HepG2 (cell line): Measurements from ENCODE around the gene JADE2. TPM values are rescaled to one million over a fixed set of nuclear protein-coding genes. Genes with fewer than 3 reads are reported as not detected.

Experiments
- HOXA7 ChIP-seq: sonication (generic); formaldehyde crosslinking; IDR thresholded peaks from 2 replicates; pipeline ENCODE4 v1.8.1; 2022; ENCODE audit warnings: mild to moderate bottlenecking, missing genetic modification reagents, moderate library complexity
- ISL2 ChIP-seq: sonication (generic); formaldehyde crosslinking; IDR thresholded peaks from 2 replicates; pipeline ENCODE4 v1.5.0; 2020; ENCODE audit warnings: missing genetic modification reagents
- ISX ChIP-seq: sonication (generic); formaldehyde crosslinking; conservative IDR thresholded peaks from 2 replicates; pipeline ENCODE4 v1.5.0; 2020; ENCODE audit warnings: missing genetic modification reagents
- MAZ ChIP-seq, 2 experiments: sonication (generic) in 1 of 2; formaldehyde crosslinking in 1 of 2; IDR thresholded peaks; 2 replicates each; pipeline versions ENCODE4 v1.5.0 to v1.6.1; 2012 to 2020; ENCODE audit warnings: low read depth in 2 of 2, mild to moderate bottlenecking in 2 of 2, borderline replicate concordance in 1 of 2, improper control_type of control experiment in 1 of 2, low read length in 1 of 2, missing genetic modification reagents in 1 of 2, moderate library complexity in 1 of 2
- MEIS1 ChIP-seq: sonication (generic); formaldehyde crosslinking; IDR thresholded peaks from 2 replicates; pipeline ENCODE4 v1.9.0; 2021; ENCODE audit warnings: mild to moderate bottlenecking, missing genetic modification reagents, moderate library complexity, borderline replicate concordance
- MXD3 ChIP-seq: IDR thresholded peaks from 2 replicates; pipeline ENCODE4 v1.6.1; 2016; ENCODE audit warnings: mild to moderate bottlenecking, missing biosample characterization, missing genetic modification reagents
- NFIB ChIP-seq: sonication (generic); formaldehyde crosslinking; IDR thresholded peaks from 2 replicates; pipeline ENCODE4 v1.9.0; 2021; ENCODE audit warnings: missing genetic modification reagents, mild to moderate bottlenecking, borderline replicate concordance
- TFDP1 ChIP-seq: IDR thresholded peaks from 2 replicates; pipeline ENCODE4 v1.6.1; 2016; ENCODE audit warnings: missing compliant biosample characterization, missing genetic modification reagents, borderline replicate concordance
- ZBTB33 ChIP-seq: sonication (generic); formaldehyde crosslinking; IDR thresholded peaks from 2 replicates; pipeline ENCODE4 v1.4.0; 2020; ENCODE audit warnings: missing genetic modification reagents
- ZNF260 ChIP-seq: sonication (generic); formaldehyde crosslinking; IDR thresholded peaks from 2 replicates; pipeline ENCODE4 v1.4.0; 2020; ENCODE audit warnings: missing genetic modification reagents, low read depth, mild to moderate bottlenecking, borderline replicate concordance
- ZNF264 ChIP-seq: sonication (generic); formaldehyde crosslinking; IDR thresholded peaks from 2 replicates; pipeline ENCODE4 v1.4.0; 2020; ENCODE audit warnings: missing genetic modification reagents
- ZNF781 ChIP-seq: sonication (generic); formaldehyde crosslinking; IDR thresholded peaks from 2 replicates; pipeline ENCODE4 v1.5.1; 2020; ENCODE audit warnings: borderline replicate concordance, mild to moderate bottlenecking, missing genetic modification reagents; ENCODE audit errors: not compliant biosample characterization
- ZNF788 ChIP-seq: sonication (generic); formaldehyde crosslinking; IDR thresholded peaks from 2 replicates; pipeline ENCODE4 v1.5.0; 2020; ENCODE audit warnings: mild to moderate bottlenecking, missing genetic modification reagents, borderline replicate concordance
- ZNF839 ChIP-seq: sonication (generic); formaldehyde crosslinking; IDR thresholded peaks from 2 replicates; pipeline ENCODE4 v1.4.0; 2020; ENCODE audit warnings: missing genetic modification reagents, mild to moderate bottlenecking, borderline replicate concordance
- ZNF850 ChIP-seq: sonication (generic); formaldehyde crosslinking; conservative IDR thresholded peaks from 2 replicates; pipeline ENCODE4 v1.9.0; 2021; ENCODE audit warnings: mild to moderate bottlenecking, missing genetic modification reagents
- polyA plus RNA-seq, 8 experiments: library from polyadenylated mRNA; depleted of rRNA in 3 of 8; stranded (reverse) in 7 of 8; unstranded in 1 of 8; fragments of >200 nt; fragmentation: Illumina TruSeq in 4 of 8; extraction: Trizol in 4 of 8; gene quantifications; 2 replicates each; pipeline versions ENCODE4 v1.2.1 to v1.2.3, GENCODE V29; 2011 to 2016; ENCODE audit warnings: low read depth in 4 of 8, missing spikeins in 1 of 8, mixed read lengths in 1 of 8; ENCODE audit not compliant: insufficient read depth in 1 of 8
- total RNA-seq, 5 experiments: library from RNA; depleted of rRNA; stranded (reverse); fragments of >200 nt; fragmentation: Illumina TruSeq; extraction: Trizol; gene quantifications; 2 replicates each; pipeline ENCODE4 v1.2.3, GENCODE V29; 2016; ENCODE audit warnings: low read depth in 1 of 5
- TF ChIP-seq, protein P1 (sequence below): sonication (generic); formaldehyde crosslinking; IDR thresholded peaks from 2 replicates; pipeline ENCODE4 v1.8.1; 2023; ENCODE audit warnings: mild to moderate bottlenecking, missing genetic modification reagents
- TF ChIP-seq, protein P2 (sequence below): sonication (generic); formaldehyde crosslinking; conservative IDR thresholded peaks from 2 replicates; pipeline ENCODE4 v1.4.0; 2020; ENCODE audit warnings: missing genetic modification reagents
- TF ChIP-seq, protein P3 (sequence below), 2 experiments: sonication (generic) in 1 of 2; formaldehyde crosslinking in 1 of 2; IDR thresholded peaks; 2 replicates each; pipeline versions ENCODE4 v1.5.1 to v1.6.1; 2011 to 2020; ENCODE audit warnings: borderline replicate concordance in 1 of 2, low read depth in 1 of 2, low read length in 1 of 2, mild to moderate bottlenecking in 1 of 2, missing genetic modification reagents in 1 of 2, moderate library complexity in 1 of 2

Gene JADE2
- total and polyA plus RNA-seq, 2 of the 13 experiments (the other 11 are each of a cell fraction or from before 2014, with no cell fraction given), result 7.5 to 15.1 TPM

DNA sequence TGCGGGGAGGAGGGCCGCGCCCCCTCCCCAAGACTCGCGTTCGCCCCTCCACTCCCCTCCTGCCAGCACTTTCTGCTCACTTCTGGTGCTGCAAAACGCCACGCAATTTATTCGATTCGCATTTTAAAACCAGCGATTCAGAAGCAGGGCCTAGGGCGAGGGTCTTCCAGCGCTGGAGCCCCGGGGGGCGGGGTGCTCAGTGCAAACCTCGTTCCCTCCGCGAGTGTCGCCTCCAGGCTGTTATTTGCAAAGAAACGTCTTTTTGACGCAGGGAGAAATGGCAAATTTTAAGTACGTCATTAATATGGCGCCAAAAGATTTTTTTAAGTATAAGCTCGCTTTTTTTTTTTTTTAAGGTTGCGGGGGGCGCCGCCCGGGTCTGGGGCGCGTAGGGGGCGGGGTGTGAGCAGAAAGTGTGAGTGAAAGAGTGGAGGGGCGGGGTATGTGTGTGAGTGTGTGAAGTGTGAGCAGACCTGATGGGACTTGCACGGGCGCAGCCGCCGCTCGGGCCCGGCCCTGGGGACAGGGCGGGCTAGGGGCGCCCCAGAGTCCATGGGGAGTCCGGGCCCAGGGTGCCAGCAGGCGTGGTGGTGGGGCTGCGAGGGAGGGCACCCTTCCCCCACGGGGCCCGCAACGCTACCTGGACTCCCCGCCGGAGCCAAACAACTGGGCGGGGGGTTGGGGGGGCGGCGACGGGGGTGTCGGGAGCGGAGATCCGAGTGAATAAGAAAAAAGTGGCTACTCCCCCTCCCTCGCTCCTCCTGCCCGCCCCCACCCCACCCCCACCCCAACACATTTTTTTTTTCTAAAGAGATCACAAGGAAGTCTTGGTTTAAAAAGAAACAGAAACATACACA is at the start of gene JADE2 (continued):
- TF ChIP-seq, protein P1, sequence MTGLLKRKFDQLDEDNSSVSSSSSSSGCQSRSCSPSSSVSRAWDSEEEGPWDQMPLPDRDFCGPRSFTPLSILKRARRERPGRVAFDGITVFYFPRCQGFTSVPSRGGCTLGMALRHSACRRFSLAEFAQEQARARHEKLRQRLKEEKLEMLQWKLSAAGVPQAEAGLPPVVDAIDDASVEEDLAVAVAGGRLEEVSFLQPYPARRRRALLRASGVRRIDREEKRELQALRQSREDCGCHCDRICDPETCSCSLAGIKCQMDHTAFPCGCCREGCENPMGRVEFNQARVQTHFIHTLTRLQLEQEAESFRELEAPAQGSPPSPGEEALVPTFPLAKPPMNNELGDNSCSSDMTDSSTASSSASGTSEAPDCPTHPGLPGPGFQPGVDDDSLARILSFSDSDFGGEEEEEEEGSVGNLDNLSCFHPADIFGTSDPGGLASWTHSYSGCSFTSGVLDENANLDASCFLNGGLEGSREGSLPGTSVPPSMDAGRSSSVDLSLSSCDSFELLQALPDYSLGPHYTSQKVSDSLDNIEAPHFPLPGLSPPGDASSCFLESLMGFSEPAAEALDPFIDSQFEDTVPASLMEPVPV (CRISPR knock-in tag), result no peak; the same call in none of the 2 replicates
- TF ChIP-seq, protein P2, sequence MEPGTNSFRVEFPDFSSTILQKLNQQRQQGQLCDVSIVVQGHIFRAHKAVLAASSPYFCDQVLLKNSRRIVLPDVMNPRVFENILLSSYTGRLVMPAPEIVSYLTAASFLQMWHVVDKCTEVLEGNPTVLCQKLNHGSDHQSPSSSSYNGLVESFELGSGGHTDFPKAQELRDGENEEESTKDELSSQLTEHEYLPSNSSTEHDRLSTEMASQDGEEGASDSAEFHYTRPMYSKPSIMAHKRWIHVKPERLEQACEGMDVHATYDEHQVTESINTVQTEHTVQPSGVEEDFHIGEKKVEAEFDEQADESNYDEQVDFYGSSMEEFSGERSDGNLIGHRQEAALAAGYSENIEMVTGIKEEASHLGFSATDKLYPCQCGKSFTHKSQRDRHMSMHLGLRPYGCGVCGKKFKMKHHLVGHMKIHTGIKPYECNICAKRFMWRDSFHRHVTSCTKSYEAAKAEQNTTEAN (CRISPR knock-in tag), result peak; percentile 98
- no peak for TF ChIP-seq ISX
- no peak for TF ChIP-seq ISL2 (CRISPR knock-in tag)
- TF ChIP-seq TFDP1 (CRISPR knock-in tag), result no peak
- TF ChIP-seq ZNF781 (CRISPR knock-in tag), result no peak
- no peak for TF ChIP-seq MXD3 (CRISPR knock-in tag)
- no peak for TF ChIP-seq ZNF850
- TF ChIP-seq ZNF264, result no peak
- TF ChIP-seq MAZ (IDR thresholded peaks at IDR 0.05; ENCODE audit: borderline replicate concordance, low read depth, low read length), result no peak
- no peak for TF ChIP-seq MAZ (CRISPR knock-in tag; IDR thresholded peaks at IDR 0.05; ENCODE audit: low read depth)
- no peak for TF ChIP-seq ZNF260
- TF ChIP-seq, protein P3, sequence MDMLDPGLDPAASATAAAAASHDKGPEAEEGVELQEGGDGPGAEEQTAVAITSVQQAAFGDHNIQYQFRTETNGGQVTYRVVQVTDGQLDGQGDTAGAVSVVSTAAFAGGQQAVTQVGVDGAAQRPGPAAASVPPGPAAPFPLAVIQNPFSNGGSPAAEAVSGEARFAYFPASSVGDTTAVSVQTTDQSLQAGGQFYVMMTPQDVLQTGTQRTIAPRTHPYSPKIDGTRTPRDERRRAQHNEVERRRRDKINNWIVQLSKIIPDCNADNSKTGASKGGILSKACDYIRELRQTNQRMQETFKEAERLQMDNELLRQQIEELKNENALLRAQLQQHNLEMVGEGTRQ (IDR thresholded peaks at IDR 0.05; ENCODE audit: low read depth, low read length), result no peak
- TF ChIP-seq, protein P3 (CRISPR knock-in tag; IDR thresholded peaks at IDR 0.05; ENCODE audit: borderline replicate concordance), result no peak
- no peak for TF ChIP-seq HOXA7 (CRISPR knock-in tag)
- no peak for TF ChIP-seq MEIS1
- TF ChIP-seq ZNF788, result 0 out of 2 replicates have a peak, but pooled peaks have one; percentile 9
- no peak for TF ChIP-seq ZBTB33
- no peak for TF ChIP-seq NFIB (CRISPR knock-in tag)
- no peak for TF ChIP-seq ZNF839
